ENCODE measurements around the gene EIF3A. TPM values are rescaled to one million over a fixed set of nuclear protein-coding genes. Genes with fewer than 3 reads are reported as not detected.

EIF3A gene
- total and polyA plus RNA-seq, 8 donors = 37.2 to 145 (median 91.4) TPM

- intact Hi-C loops (cut with DNase I) = no loop called here
- Histone ChIP-seq H3K4me1 (no peaks in the 10 kb centered on the region), H3K27me3 (no peaks in the 10 kb centered on the region), H3K27ac (no peak overlapping the region), H3K36me3 (peaks cover 11 to 82% (median 45%) of the 10 kb centered on the region in 3 donors), H3K4me3 (no peak overlapping the region), H3K9me3 (no peaks in the 10 kb centered on the region)
- TF ChIP-seq CTCF (IDR thresholded peaks at IDR 0.05) = no peak
- no peak for DNase-seq
- FAIRE-seq = no peak
- WGBS, 2 donors = 92% methylated on average over 3 of the region's 3 CpGs
- no peak for ATAC-seq
Observed at GRCh38 chr10:119051775-119052174, 28.8 kb downstream of the EIF3A start.

DNA sequence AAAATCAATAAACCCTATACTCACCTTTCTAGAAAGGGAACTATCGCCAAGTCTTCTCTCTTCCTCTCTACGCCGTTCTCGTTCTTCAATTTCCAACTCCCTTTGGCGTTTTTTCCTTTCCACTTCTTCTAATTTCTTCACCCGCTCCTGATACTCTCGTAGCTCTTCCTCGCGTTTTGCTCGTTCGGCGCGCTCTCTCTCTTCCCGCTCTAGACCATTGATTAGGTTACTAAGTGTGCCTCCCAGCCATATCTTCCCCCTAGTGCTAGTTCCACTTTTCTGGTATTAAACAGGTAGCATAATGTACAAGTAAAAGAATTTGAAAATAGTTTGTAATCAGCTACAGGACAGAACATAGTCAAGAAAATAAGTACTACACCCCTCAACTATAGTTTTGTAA lies 30.8 kb downstream of the EIF3A start:
- no peak for TF ChIP-seq CTCF (IDR thresholded peaks at IDR 0.05)
- no peaks in the 10 kb centered on the region for H3K4me1 ChIP-seq
- peaks cover 11 to 78% (median 38%) of the 10 kb centered on the region in 3 donors for H3K36me3 ChIP-seq
- no peak for ATAC-seq
- no peak overlapping the region for H3K27ac ChIP-seq
- 96 to 97% methylated on average over 14 of the region's 14 CpGs for WGBS, 2 donors
- no peaks in the 10 kb centered on the region for H3K9me3 ChIP-seq
- intact Hi-C loops (cut with DNase I) = no loop called here
- no peak for FAIRE-seq
- no peak for DNase-seq
- H3K27me3 ChIP-seq = no peaks in the 10 kb centered on the region
- no peak overlapping the region for H3K4me3 ChIP-seq

GRCh38 chr10:119049361-119049760 lies 31.3 kb downstream of the EIF3A start:
- peaks cover 11 to 76% (median 37%) of the 10 kb centered on the region in 3 donors for H3K36me3 ChIP-seq
- no peak overlapping the region for H3K4me3 ChIP-seq
- ATAC-seq = no peak
- DNase-seq = no peak
- 95 to 99% methylated on average over 5 of the region's 5 CpGs for WGBS, 2 donors
- no peaks in the 10 kb centered on the region for H3K4me1 ChIP-seq
- TF ChIP-seq CTCF (IDR thresholded peaks at IDR 0.05) = no peak
- no peaks in the 10 kb centered on the region for H3K9me3 ChIP-seq
- intact Hi-C loops (cut with DNase I) = no loop called here
- H3K27me3 ChIP-seq = no peaks in the 10 kb centered on the region
- FAIRE-seq = no peak
- H3K27ac ChIP-seq = no peak overlapping the region

GRCh38 chr10:119045561-119045960 lies 35.1 kb downstream of the EIF3A start:
- WGBS, 2 donors = 84 to 87% methylated on average over 7 of the region's 7 CpGs
- Histone ChIP-seq H3K4me1 (no peaks in the 10 kb centered on the region), H3K27ac (no peak overlapping the region), H3K36me3 (peaks cover 12 to 81% (median 62%) of the 10 kb centered on the region in 3 donors), H3K4me3 (no peak overlapping the region), H3K27me3 (no peaks in the 10 kb centered on the region), H3K9me3 (no peaks in the 10 kb centered on the region)
- DNase-seq (no peak), FAIRE-seq (no peak), ATAC-seq (no peak)
- intact Hi-C loops (cut with DNase I) = no loop called here
- no peak for TF ChIP-seq CTCF (IDR thresholded peaks at IDR 0.05)

- Histone ChIP-seq H3K36me3 (peaks cover 10 to 88% (median 40%) of the 10 kb centered on the region in 3 donors), H3K27me3 (no peaks in the 10 kb centered on the region), H3K27ac (no peak overlapping the region), H3K4me1 (no peaks in the 10 kb centered on the region), H3K9me3 (no peaks in the 10 kb centered on the region), H3K4me3 (no peak overlapping the region)
- intact Hi-C loops (cut with DNase I) = no loop called here
- no peak for ATAC-seq
- TF ChIP-seq CTCF (IDR thresholded peaks at IDR 0.05) = no peak
- DNase-seq = no peak
- FAIRE-seq = no peak
- WGBS, 2 donors = 95 to 97% methylated on average over 26 of the region's 26 CpGs
Observed at GRCh38 chr10:119042169-119042568, 38.4 kb downstream of the EIF3A start.
